GM21576 (cell line): ENCODE measurements around the gene TNN.
A peak's percentile ranks its signal among the peaks of the same experiment; 100 is the strongest.

Experiments
- ATAC-seq: cut with Tn5 transposase; IDR thresholded peaks from one replicate; pipeline ENCODE4 v1.9.1; 2021; ENCODE audit warnings: mild to moderate bottlenecking, moderate library complexity; ENCODE audit not compliant: unreplicated experiment

Gene TNN

DNA sequence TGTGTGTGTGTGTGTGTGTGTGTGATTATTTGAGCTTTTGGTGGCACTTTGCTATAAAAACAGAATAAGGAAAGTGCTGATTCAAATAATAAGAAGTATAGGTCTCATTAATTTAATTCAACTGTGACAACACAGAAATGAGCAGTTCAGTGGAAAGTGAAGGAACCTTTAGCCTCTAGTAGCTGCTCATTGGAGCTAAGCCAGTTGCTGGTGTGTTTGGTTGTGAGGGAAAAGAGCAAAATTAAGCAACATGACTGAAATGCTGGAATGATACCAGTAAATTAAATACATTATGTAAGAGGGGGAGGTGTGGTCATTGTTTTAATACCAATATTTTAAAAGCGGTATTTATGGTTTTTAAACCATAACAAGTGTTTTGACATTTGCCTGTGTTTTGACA is 69.7 kb downstream of the TNN start:
- no peak for ATAC-seq

GRCh38 chr1:175138579-175138978 is 70.9 kb downstream of the TNN start:
- ATAC-seq = no peak

DNA sequence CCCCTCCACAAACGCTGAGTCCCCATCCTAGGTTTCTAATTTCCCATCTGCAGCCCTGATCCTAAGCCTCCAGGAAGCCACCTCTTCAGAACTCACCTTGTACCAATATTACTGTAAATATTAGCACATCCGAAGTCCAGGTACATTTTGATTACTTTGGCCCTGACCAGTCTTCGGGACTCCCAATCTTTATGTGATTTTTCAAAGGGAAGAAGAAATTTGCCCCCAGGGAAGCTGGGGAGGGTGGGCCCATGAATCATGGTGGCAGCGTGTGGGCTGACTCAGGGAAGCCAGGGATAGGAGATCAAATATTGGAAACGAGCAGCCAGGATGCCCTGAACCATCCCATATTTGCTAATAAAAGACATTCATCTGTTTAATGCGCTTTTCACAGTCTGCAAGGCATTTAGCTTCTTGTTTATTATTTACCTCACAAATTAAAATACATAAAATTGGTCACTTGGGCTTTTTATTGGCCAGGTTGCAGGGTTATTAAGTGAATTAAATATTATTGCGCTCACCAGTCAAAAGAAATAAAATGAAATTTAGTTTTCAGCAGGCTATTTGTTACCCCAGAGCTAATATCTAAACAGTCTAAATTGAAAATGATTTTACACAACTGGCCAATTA is 78.4 kb downstream of the TNN start:
- ATAC-seq = no peak

- ATAC-seq = peak; percentile 38
Observed at GRCh38 chr1:175146529-175147213, 79.0 kb downstream of the TNN start.

- no peak for ATAC-seq
Observed at GRCh38 chr1:175147569-175147968, 79.9 kb downstream of the TNN start.

- ATAC-seq = no peak
Observed at GRCh38 chr1:175148068-175148467, 80.4 kb downstream of the TNN start.

GRCh38 chr1:175150596-175151319 is 83.1 kb downstream of the TNN start:
- no peak for ATAC-seq

DNA sequence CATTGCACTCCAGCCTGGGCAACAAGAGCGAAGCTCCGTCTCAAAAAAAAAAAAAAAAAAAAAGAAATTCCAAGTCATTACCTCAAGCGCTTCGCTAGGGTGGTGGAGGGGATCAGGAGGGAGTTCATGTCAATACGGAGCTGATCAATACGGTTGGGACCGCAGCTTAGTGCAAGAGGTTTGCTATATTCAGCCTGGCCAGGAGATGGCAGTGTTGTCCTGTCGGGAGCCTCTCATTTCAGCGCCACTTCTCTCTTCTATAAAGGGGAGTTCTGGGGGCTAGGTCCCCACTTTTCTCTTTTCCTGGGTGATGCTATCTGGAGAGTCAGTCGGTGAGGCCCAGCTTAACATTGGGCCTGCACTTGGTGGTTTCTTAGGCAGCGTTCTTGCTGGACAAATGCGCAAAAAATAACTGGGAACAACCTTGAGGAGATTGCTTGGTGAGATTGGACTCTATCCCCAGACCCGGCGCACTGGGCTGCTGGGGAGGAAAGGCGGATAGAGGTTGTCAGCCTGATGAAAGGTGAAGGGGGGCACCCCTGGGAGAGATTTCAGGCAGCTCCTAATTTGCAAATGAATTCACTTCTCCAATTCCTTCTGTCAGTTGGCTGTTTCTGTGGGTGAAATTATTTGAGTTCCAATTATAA is 84.5 kb downstream of the TNN start:
- no peak for ATAC-seq

GRCh38 chr1:175154629-175155472 is 87.2 kb downstream of the TNN start:
- peak; percentile 57 for ATAC-seq

DNA sequence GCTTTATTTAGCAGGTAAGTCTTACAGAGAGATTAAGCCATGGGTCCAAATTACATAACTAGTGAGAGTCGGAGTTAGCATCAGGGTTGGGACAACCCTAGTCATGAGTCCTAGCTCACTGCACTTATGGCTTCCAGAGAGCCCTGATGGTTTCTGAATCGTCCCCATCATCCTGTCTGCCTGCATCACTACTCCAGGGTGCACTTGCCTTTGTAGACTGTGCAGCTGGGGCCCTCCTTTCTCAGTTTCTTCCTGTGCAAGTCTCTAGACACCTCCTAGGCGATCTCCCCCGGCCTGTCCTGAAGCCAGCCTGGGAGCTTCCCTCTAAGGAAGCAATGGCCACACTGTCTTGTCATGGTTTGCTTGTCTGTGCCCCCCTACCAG is 87.8 kb downstream of the TNN start:
- no peak for ATAC-seq

DNA sequence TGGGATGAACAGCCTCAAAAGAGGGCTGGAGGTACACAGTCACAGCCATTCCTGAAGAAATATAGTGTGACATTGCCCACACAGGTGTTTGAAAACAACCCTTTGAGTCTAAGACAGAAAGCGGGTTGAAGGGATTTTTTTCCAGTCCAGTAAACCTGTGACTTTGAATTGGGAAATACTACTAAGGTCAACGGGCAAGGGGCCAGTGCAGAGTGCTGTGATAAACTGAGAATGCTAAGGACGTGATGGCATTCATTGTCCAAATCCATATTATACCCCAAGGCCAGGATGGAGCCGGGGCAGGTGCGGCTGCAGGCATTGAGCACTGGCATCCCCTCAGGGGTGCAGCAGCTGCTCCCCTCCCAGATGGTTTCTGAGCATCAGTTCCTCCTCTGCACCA is 88.3 kb downstream of the TNN start:
- ATAC-seq = no peak

DNA sequence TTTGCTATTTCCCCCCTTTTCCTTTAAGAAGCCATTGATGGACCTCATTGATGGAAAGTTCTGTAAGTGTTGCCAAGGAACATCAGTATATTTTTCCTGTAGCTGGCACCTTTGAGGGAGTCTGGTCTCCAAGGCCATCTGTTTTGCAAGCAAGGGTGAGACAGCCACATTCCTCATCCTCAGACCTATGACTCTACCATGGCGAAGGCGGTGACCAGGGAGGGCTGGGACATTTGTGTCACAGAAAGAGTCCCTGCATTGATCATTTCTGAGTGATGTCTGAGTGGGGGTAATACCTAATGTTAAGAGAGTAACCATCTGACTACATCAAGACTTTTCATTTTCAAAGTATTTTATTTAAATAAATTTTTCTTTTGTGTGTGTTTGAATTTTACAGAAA is 89.6 kb downstream of the TNN start:
- ATAC-seq = no peak

DNA sequence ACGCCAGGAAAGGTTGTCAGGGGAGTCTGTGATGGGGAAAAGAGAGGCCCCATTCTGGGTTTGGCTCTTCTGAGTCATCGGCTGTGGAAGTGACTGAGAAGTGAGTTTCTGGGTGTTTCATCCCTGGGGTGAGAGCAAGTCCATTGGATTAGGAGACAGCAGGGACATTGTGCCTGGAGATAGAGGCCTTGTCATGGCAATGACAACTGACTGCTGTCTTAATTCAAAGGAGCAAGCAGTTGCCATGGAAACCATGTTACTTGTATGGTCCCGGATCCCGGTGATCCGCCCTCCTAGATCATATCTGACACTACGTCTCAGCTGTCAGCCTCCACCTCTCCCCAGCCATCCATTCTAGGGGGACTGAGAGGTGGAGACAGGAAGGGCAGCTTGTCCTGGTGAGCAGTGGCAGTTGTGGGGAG is 90.5 kb downstream of the TNN start:
- no peak for ATAC-seq

- ATAC-seq = no peak
Observed at GRCh38 chr1:175162955-175163354, 95.3 kb downstream of the TNN start.

DNA sequence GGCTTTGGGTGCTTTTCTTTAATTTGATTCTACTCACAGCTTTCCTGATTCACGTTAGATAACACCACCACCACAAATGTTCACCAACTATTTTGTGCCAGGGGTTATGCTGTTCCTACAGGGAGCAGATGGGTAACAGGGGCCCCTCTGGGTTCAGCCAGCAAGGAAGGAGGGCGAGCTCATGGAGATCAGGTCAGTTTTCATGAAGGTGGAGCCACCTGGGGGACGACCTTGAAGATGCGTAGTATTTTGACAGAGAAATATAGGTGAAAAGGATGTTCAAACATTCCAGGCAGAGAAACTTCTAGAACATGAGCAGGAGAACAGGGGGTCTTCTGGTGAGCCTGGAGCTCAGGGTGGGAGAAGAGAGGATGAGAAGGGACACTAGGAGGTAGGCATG is 96.1 kb downstream of the TNN start:
- ATAC-seq = no peak

DNA sequence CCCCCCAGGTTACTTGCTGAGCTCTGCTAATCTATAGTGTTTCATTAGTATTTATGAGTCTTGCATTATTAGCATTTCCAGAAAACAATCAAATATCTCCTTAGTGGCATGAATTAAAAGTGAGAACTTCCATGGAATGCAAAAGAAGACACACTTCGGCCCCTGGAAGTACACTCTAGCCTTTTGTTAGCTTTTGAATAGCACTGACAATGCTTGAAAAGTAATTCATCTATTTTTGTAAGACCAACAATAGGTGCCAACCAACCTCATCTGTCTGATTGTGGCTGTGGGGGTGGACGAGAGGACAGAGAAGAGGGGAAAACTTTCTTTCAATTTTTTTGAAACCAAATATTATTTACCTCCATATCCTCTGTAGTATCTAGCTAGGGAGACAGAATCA is 97.1 kb downstream of the TNN start:
- ATAC-seq = no peak

- no peak for ATAC-seq
Observed at GRCh38 chr1:175166746-175167145, 99.1 kb downstream of the TNN start.

DNA sequence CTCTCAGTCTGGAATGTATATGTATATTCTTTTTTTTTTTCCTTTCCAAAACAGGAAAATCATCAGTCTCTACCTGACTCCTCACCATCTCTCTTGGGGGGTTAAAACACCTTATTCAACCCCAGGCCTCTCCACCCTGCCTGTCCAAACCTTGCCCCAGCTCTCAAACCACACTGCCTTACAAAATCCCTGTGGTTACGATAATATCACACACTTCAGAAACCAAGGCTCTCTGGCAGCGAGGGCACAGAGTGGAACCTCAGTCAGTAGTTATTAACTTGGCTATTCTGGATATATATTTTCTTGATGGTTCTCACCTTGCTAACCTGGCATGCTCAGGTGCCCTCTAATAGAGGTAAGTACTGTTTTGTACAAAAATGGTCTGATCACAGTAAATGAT is 100.2 kb downstream of the TNN start:
- no peak for ATAC-seq

DNA sequence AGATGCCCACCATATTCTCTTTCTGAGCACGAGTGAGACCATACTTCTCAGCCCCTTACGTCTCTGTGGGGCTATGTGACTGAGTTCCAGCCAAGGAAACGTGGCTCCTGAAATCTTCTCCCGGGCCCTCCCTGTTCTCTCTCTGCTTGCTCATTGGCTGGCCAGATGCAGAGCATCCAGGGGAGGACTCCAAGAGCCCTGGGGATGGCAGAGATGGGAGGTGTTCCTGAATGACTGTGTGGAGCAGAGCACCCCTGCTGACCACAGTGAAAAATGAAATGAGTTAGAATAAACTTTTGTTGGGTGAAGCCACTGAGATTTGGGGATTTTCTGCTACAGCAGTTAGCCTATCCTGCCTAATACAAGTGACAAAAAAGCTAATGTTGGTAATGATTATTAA is 101.1 kb downstream of the TNN start:
- no peak for ATAC-seq

DNA sequence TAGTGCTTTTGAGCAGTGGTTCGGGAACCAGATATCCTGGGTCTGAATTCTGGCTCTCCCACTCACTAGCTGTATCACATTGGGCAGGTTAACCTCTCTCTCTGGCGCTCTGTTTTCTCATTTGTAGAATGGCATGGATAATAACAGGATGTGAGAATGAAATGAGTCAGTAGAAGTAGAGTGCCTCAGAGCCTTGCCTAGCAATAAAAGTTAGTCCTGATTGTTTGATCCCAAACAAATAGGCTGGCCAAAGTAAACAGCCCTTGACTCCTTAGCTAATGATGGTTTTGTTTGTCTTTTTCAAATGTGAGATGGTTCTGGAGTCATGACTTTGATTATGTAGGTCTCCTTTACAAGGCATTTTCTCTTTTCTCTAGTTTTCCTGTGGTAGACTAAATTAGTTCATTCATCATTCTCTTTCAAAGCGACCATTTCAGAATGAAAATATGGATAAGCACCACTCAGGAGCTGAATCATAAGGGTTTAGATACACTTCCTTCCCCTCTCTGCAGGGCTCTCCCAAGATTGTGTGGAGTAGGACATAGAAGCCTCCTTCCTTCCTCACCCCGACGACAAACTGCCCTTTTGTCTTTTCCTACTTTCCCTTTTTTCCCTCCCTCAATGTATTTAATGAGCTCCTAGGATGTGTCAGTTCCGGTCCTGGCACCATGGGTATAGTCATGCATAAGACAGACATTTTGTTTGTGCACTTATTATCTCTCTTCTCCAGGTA is 101.8 kb downstream of the TNN start:
- ATAC-seq = no peak
